Stimulated activated CD8-positive, alpha-beta memory T cell treated with anti-CD3 and anti-CD28 coated beads, Interleukin-4, amount 100 ng/mL, for 4 hours (primary cell): Measurements from ENCODE around the gene RTN4.

Experiments used
- DNase-seq, 2 donors: peaks; one replicate each; pipeline ENCODE4 v3.0.0-alpha.2; 2020; ENCODE audit warnings: low read depth in 2 of 2, low spot score in 1 of 2

The RTN4 gene

DNA sequence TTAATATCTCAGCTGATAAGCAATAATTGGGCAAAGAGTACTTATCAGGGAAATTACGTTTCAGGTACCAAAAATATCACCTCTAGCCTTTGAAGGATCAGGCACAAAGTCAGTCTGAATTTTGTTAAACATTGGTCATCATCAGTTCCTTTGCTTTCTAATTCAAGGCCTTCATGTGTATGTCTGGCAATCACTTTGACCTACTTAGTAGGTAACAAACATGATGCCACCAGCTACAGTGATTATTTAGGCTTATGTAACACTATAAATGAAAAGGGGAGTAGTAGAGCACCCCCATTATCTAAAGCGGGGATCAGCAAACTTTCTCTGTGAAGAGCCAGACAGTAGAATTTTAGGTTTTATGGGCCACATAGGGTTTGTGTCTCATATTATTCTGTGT, 75.1 kb downstream of the RTN4 start:
- no peak for DNase-seq

DNA sequence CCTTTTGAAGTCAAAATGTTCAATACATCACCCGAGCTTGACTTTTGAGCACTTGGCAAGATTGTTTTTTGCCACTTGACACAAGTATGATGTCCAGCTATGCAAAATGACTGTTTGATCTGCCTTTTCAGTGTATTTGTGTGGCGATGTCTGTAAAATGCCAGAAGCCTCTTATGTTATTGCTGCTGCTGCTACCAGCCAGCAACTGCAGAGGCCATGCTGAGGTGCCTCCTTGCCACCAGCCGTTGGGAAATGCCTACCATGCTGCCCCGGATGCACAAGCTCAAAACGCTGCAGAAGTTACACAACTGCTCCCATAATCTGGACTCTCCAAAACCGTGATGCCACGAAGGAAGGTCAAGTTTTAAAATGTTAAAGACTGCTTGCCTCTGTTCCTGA, 80.3 kb downstream of the RTN4 start:
- no peak for DNase-seq

- no peak for DNase-seq
Measured at GRCh38 chr2:54969295-54969939, 80.8 kb downstream of the RTN4 start.

DNA sequence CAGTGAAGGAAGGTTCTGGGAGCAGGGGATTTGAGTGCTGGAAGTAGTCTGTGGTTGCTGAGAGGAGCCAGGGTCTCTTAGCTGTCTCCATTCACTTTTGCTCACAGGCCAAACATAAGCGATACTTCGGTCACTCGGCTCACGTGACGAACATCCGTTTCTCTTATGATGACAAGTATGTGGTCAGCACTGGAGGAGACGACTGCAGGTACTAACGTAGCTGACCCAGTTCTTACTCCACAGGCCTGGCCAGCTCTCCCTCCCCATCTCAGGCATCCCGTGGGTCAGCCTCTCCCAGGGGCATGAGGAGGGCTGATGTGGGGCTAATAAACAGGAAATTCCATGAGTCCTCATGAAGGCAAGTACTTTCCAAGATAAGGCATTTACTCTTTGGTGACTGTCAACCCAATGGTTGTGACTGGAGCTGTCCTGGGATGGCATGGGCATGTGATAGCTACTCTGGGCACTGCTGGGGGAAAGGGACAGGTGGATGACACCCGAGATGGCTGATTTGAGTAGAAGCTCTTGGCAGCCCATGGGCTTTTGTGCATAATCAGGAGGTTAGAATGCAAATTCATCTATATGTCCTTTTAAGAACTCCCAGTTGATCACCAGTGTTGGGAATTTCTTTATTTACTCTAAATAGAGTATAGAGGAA, 81.6 kb downstream of the RTN4 start:
- DNase-seq, result no peak

DNA sequence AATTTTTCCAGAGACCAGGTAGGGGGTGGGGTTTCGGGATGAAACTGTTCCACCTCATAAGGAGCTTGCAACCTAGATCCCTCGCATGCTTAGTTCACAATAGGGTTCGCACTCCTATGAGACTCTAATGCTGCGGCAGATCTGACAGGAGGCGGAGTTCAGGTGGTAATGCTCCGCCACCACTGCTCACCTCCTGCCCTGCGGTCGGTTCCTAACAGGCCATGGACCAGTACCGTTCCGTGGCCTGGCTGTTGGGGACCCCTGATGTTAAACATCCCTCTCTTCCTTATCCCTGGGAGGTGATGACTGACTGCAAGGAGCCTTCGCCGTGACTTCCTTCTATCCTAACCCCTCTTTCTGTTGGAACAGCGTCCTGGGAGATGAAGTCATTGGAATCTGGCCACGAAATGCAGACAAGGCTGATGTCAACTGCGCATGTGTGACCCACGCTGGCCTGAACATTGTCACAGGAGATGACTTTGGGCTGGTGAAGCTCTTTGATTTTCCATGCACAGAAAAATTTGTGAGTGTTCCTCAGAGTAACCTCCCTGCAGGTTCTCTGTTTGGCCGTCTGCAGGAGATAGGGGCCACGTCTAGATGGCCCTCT, 82.4 kb downstream of the RTN4 start:
- no peak for DNase-seq

DNA sequence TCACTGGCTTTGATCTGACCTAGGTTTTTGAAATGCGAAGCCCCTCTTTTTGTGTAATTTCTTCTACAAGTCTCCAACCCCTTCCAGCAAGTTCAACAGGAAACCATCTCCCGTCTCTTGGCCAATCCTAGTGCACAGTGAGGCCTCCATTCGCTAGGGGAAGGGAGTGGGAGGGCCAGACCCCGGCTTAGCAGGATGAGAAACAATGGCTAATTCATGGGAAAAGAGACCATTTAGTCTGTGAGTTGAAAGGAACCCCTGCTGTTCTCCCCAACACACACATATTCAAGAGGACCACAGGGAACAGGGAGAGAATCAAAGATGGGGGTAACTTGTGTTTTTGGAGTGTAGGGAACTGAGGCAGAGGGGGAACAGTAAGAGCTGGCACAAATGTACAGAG, 83.0 kb downstream of the RTN4 start:
- DNase-seq, result no peak

- no peak for DNase-seq
Measured at GRCh38 chr2:54966837-54967236, 83.4 kb downstream of the RTN4 start.

DNA sequence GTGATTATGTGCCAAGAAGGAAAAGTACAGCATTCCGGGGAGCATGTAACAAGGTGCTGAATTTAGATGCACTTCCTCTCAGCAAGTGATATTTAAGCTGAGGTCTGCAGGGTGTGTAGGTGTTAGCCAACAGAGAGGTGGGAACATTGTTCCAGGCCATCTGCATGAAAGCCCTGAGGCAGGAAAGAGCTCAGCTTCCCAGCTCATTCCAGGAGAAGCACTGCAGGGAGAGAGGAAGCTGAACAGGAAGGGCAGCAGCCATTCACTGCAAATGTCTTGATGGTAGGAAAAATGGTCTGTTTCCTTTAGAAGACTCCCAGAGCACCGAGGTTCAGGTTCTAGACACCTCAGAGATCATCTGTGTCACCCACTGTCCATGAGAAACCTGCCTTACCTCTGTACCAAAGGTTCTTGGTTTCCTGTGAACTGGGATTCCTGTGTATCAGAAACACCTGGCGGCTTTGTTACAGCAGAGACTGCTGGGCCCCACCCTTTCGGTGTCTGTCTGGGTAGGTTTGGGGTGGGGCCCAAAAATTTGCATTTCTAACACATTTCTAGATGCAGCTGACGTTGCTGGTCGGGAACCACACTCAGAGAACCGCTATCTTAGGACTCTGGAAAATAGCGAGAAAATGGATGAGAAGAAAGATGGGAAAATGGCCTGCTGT, 84.0 kb downstream of the RTN4 start:
- no peak for DNase-seq

GRCh38 chr2:54965425-54965824, 84.8 kb downstream of the RTN4 start:
- no peak for DNase-seq

GRCh38 chr2:54964816-54965215, 85.4 kb downstream of the RTN4 start:
- no peak for DNase-seq

GRCh38 chr2:54964271-54964670, 86.0 kb downstream of the RTN4 start:
- DNase-seq, result no peak

- no peak for DNase-seq
Measured at GRCh38 chr2:54963476-54963875, 86.8 kb downstream of the RTN4 start.

DNA sequence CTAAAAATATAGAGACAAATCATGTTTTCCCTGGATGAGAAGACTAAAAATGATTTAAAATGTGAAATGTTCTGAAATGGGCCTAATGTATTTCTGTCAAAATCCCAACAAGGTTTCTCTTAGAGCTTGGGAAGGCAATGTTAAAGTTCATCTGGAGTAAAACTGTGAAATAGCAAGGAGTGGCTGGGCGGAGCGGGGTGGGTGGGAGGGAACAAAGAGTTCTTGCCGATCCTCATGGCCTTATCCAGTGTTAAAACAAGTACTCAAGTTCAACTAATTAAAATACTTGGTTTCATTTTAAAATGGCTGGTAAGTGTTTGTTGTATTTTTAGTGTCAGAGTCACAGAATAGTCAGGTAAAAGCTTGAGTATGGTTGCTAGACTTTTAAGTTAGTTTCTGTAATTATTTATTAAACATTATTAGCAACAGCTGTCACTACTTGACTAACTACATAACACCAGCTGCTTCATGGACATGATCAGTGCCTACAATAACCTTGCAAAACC, 87.3 kb downstream of the RTN4 start:
- no peak for DNase-seq

GRCh38 chr2:54962511-54962910, 87.7 kb downstream of the RTN4 start:
- DNase-seq, result no peak

- DNase-seq, result no peak
Measured at GRCh38 chr2:54960164-54960563, 90.1 kb downstream of the RTN4 start.

DNA sequence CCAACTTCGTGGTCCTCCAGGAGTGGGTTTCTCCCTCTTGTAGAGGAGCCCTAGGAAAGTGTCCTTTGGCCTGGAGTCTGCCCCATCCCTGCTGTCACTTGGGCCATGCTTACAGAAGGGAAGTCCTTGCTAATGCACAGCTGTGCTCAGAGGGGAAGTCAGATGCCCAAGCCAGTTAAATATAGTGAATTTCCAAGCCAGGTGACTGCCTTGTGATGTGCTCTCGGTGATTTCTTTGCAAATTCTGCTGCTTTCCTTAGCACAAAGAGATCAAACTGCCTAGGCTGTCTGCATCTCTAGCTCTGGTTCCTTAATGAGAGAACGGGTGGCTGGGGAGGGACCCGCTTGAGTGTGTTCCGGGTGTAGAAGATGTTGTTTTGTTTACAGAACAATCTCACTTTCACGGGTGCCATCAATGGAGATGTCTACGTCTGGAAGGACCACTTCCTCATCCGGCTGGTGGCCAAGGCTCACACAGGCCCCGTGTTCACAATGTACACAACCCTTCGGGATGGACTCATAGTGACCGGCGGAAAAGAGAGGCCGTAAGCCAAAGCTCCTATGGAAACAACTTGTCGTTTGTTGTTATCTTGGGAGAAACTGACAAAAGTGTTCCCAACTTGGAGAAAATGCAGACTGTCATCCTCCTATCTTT, 91.4 kb downstream of the RTN4 start:
- no peak for DNase-seq

- DNase-seq, result no peak
Measured at GRCh38 chr2:54957321-54957999, 92.8 kb downstream of the RTN4 start.

- no peak for DNase-seq
Measured at GRCh38 chr2:54956111-54956627, 94.1 kb downstream of the RTN4 start.

DNA sequence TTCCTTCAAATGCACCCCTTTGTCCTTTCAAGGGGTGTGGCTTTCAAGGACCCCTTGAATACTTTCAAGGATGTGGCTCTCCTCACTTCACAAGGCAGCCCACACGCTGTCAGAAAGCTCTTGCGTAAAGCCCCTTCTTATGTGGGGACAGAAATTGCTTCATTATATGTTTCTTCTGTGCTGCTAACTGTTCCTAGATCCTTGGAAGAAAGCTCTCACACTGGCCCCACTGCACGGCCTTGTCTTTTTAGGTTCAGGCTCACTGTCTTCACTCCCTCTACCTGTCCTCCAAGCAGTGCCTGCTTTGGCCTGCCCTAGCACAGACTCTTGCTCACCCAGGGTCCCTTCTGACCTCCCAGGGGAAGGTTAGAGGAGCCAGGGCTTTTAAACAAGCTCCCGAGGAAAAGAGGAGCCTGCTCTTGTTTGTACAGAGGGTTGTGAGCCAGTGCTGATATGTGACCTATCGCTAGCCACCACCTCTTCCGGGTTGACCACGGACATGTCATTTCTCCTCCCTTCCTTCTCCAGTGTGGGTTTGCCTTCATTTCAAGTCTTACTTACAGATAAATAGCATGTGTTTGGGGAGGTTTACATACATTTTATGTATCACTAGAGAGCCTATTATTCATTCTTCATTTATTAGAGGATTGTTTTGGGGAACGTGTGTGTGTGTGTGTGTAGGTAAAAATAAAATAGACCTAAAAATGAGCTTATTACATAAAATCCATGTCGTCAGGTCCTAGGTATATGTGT, 94.7 kb downstream of the RTN4 start:
- DNase-seq, result no peak
